Right lung (tissue), 10 donors: ENCODE results near the gene TRAFD1. TPM values are rescaled to one million over a fixed set of nuclear protein-coding genes. Genes with fewer than 3 reads are reported as not detected.
"Not testable (repeated sequence)": the region's sequence is repeated elsewhere in the genome, so short reads cannot be mapped to it uniquely, and the experiment has no call there.

ENCODE experiments used
- DNase-seq, 2 donors: peaks; one replicate each; pipeline ENCODE4 v3.0.0-alpha.2; 2013
- long read RNA-seq, 8 donors: transcript quantifications; one replicate each; lab custom pipeline, GENCODE V29; 2026
- polyA plus RNA-seq, 5 donors: library from polyadenylated mRNA; unstranded; fragments of 120-200 nt; gene quantifications; one replicate each; pipeline versions ENCODE4 v1.2.1 to v1.2.3, GENCODE V29; 2013; ENCODE audit warnings: inconsistent platforms in 1 of 5, low replicate concordance in 1 of 5; ENCODE audit not compliant: insufficient read length in 5 of 5, insufficient read depth in 1 of 5

The TRAFD1 gene, protein sequence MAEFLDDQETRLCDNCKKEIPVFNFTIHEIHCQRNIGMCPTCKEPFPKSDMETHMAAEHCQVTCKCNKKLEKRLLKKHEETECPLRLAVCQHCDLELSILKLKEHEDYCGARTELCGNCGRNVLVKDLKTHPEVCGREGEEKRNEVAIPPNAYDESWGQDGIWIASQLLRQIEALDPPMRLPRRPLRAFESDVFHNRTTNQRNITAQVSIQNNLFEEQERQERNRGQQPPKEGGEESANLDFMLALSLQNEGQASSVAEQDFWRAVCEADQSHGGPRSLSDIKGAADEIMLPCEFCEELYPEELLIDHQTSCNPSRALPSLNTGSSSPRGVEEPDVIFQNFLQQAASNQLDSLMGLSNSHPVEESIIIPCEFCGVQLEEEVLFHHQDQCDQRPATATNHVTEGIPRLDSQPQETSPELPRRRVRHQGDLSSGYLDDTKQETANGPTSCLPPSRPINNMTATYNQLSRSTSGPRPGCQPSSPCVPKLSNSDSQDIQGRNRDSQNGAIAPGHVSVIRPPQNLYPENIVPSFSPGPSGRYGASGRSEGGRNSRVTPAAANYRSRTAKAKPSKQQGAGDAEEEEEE
- polyA plus RNA-seq: 10 to 100 TPM; 38.6 to 44.6 (median 41.1) TPM
- long read RNA-seq, donor 1, transcript TRAFD1-202 (12 exons, 2,697 nt): major isoform, 6 of 13 reads
- long read RNA-seq, donor 1, partial matches to known transcripts: 6 of 13 reads
- long read RNA-seq, donor 1, other reads (novel, unspliced or antisense): 0 of 13 reads
- long read RNA-seq, donor 2, transcript TRAFD1-202 (12 exons, 2,697 nt): major isoform, 5 of 9 reads
- long read RNA-seq, donor 2, partial matches to known transcripts: 0 of 9 reads
- long read RNA-seq, donor 2, other reads (novel, unspliced or antisense): 0 of 9 reads
- long read RNA-seq, donor 3, transcript TRAFD1-202 (12 exons, 2,697 nt): major isoform, 5 of 21 reads
- long read RNA-seq, donor 3, partial matches to known transcripts: 13 of 21 reads
- long read RNA-seq, donor 3, other reads (novel, unspliced or antisense): 0 of 21 reads
- long read RNA-seq, donor 4, partial matches to known transcripts: 0 of 2 reads
- long read RNA-seq, donor 4, other reads (novel, unspliced or antisense): 0 of 2 reads
- long read RNA-seq, donor 5, transcript TRAFD1-207 (5 exons, 1,003 nt): minor isoform, 8 of 27 reads
- long read RNA-seq, donor 5, transcript TRAFD1-202 (12 exons, 2,697 nt): major isoform, 9 of 27 reads
- long read RNA-seq, donor 5, partial matches to known transcripts: 10 of 27 reads
- long read RNA-seq, donor 5, other reads (novel, unspliced or antisense): 0 of 27 reads
- long read RNA-seq, donor 6, transcript TRAFD1-202 (12 exons, 2,697 nt): major isoform, 8 of 23 reads
- long read RNA-seq, donor 6, partial matches to known transcripts: 11 of 23 reads
- long read RNA-seq, donor 6, other reads (novel, unspliced or antisense): 0 of 23 reads
- long read RNA-seq, donor 7, transcript TRAFD1-202 (12 exons, 2,697 nt): major isoform, 8 of 23 reads
- long read RNA-seq, donor 7, partial matches to known transcripts: 14 of 23 reads
- long read RNA-seq, donor 7, other reads (novel, unspliced or antisense): 0 of 23 reads
- long read RNA-seq, donor 8, partial matches to known transcripts: 0 of 3 reads
- long read RNA-seq, donor 8, other reads (novel, unspliced or antisense): 0 of 3 reads

- DNase-seq: peak; percentile 96 to 98
Observed at GRCh38 chr12:112125250-112125999, at the start of gene TRAFD1. TRAFD1 (plus strand) TSS chr12:112125560; CDS start chr12:112130523, 4,963 bp downstream.

DNA sequence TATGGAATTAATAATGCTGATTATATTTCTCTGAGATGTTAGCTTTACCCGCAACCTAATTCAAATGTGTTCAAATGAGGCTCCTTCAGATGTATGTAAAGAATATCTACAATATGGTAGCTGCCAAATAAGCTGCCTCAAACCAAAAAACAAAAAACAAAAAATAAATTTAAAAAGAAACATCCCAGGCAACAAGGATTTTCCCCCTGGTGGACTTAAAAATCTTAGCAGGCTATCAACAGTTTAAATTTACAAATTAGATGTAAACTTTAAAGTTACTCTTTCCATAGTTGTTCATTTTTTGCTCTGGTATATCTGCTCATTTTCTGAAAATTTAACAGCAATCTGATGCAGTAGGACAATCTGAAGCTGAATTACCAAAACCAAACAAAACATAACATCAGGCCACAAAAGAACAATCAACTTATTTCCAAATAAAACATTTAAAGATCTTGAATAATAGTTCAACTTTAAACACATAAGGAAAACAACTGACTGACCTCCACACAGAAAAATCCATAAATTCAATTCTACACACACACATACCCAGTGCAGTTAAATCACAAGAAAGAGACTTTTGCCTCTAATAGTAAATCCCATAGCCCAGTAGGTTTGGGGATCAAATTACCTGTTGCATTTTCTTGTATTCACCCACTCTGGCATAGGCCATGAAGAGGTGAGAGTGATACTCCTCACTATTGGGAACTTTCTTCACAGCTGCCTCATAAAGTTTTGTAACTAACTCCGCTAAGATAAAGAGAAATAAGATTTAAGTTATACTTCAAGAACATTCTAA, 38.1 kb upstream of the TRAFD1 start:
- no peak for DNase-seq

DNA sequence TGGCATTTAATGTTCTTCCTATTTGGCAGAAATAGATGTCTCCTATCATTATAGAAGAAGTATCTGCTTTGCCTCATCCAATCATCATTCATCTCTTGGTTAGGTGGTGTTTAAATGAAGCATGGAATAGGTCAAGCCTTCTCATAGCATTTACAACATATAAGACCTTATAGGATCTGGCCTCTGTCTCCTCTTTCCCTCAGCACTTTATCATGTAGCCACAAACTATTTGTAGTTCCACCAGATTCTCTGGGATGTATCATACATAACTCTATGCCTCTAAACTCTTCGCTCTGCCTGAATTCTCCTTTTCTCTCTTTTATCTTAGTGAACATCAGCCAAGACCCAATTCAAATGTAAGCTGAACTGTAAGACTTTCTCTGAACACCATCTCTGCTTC, 37.5 kb upstream of the TRAFD1 start:
- no peak for DNase-seq

DNA sequence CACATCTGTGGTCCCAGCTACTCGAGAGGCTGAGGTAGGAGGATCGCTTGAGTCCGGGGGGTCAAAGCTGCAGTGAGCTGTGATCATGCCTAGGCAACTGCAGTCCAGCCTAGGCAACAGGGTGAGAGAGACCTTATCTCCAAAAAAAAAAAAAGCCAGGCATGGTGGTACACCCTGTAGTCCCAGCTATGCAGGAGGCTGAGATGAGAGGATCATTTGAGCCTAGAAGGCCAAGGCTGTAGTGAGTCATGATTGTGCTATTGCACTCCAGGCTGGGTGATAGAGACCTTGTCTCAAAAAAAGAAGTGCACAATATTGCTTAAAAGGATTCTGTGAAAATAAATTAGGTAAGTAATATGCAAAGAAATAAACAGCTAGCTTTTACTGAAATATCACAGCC, 33.8 kb upstream of the TRAFD1 start:
- DNase-seq: no peak

DNA sequence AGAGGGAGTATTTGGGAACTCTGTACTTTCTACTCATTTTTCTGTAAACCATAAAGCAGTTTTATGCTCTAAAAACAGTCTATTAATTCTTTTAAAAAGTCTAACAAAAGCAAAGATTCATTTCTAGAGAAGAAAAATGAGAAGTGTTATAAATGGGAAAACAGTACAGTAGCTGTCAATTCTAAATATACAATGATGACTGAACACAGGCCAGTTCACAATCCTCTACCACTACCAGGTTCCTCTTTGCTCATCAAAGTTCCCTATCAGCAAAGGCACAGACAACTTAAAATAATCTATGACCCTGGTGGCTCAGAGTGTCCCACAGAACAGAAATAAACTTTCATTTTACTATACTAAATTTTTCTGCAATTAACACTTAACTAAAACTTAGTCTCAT, 29.3 kb upstream of the TRAFD1 start:
- DNase-seq: no peak

DNA sequence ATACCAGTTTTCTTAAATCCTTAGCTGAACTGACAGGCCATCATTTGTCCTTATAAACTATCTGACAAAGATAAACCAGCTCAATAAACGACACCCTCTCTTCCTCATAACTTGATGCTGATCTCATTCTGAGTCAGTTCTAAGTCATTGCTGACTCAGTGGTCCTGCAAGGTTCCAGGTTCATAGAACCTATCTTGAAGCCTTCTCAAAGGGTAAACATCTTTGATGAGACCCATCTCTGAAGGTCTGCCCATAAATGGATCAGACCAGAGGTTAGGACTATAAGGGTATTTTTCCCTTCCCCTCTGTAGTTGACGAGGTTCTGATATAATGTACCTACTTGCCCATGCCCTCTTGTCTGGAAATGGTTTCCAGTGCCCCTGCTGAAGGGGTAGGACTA, 28.7 kb upstream of the TRAFD1 start:
- no peak for DNase-seq

DNA sequence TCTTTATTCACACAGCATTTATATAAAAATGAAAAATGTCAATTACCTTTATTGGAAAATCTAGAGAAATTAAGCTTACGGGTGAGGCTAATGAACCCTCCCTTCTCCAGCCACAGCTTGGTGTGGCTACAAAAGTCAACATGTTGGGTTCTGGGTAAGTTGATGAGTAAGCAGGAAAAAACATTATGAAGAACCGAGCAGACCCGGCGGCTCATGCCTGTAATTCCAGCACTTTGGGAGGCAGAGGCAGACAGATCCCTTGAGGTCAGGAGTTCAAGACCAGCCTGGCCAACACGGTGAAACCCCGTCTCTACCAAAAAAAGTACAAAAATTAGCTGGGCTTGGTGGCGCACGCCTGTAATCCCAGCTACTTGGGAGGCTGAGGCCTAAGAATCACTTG, 27.7 kb upstream of the TRAFD1 start:
- DNase-seq: no peak

GRCh38 chr12:112100500-112100899, 24.9 kb upstream of the TRAFD1 start:
- not testable (repeated sequence) for DNase-seq

GRCh38 chr12:112102127-112102526, 23.2 kb upstream of the TRAFD1 start:
- no peak for DNase-seq

DNA sequence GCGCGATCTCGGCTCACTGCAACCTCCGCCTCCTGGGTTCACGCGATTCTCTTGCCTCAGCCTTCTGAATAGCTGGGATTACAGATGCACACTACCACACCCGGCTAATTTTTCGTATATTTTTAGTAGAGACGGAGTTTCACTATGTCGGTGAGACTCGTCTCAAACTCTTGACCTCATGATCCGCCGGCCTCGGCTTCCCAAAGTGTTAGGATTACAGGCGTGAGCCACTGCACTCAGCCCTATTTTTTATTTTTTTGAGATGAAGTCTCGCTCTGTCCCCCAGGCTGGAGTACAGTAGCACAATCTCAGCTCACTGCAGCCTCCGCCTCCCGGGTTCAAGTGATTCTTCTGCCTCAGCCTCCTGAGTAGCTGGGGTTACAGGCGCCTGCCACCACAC, 22.6 kb upstream of the TRAFD1 start:
- not testable (repeated sequence) for DNase-seq

GRCh38 chr12:112103758-112104503, 21.4 kb upstream of the TRAFD1 start:
- DNase-seq: no peak

- DNase-seq: no peak
Observed at GRCh38 chr12:112105891-112106290, 19.5 kb upstream of the TRAFD1 start.

DNA sequence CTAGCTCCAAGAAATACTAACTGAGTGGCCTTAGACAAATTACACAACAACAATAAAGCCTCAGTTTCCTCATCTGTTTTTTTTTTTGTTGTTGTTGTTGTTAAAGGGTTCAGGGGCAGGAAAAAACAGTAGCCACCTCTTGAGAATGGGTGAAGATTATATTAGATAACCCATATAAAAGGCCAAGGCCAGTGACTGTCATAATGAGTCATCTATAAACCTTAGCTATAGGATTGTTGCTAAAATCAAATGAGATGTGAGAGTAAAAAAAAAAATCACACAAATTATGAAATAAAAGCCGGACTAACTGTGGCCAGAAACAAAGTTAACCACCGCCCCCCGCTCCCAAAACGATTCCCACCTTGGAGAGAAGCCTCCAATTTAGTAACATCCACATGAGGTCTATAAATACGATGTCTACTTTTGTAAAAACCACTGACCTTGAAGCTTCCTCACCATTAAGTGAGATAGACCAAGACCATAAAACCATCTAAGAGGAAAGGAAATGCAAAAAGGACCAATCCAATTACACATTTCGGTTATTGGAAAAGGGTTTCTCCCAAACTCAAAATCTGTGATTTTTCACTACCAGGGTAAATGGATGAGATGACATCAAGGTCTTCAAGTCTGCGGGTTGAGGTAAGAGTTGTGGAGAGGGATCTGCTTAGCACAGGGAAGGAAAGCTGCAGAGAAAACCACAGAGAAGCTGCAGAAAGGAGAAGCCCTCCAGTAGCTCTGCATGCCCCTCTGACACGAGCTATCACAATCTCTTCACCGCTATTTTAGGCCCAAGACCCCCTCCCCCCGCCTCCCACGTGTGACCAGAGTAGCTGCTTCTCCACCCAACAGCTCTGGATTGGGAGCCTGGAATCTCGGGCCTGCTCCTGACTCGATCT, 17.8 kb upstream of the TRAFD1 start:
- no peak for DNase-seq

DNA sequence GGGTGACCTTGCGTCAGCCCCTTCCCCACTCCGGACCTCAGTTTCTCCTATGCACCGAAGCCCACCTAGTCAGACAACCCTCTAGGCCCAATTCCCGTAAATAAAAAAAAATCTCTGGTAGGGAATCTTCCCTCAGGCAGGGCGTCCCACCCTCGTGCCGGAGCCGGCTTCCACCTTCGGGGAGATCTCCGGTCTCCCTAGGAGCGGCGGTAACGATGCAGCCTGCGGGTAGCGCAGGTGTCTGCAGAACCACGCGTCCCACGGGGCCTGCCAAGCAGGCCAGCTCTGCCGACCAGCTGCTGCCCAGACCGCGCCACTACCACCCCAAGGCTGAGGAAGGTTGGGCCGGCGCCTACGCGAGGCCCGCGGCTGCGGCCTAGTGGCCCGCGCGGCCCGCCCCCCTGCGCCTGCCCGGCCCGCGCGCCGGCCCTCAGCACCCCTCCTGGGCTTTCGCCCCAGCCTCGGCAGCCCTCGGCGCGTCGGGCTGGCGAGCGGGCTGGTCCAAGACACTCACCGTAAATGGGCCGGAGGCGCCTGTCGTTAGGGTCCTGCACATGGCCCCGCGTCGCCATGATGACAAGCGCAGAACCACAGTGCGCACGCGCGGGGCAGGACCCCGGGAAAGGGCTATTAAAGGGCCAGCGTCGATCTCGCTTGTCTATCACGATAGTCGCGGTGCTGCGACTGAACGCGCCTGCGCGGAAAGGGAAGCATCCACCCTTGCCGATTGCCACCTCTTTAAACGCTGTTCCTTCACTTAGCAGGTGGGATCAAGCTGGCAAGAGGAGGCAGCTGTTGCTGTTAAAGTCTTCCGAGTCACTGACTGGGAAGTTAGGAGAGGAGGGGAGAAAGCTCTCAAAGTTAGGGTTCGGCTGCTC, 16.9 kb upstream of the TRAFD1 start, which contains the start of gene NAA25:
NAA25 (minus strand) TSS at position 582 of the 878 bp plus-strand sequence; CDS start at position 572, 10 bp downstream.
- DNase-seq: peak; percentile 90 to 91

GRCh38 chr12:112110787-112111662, 14.3 kb upstream of the TRAFD1 start:
- not testable (repeated sequence) for DNase-seq
